ENCODE results near the gene MYLK.
"Not testable (repeated sequence)": the region's sequence is repeated elsewhere in the genome, so short reads cannot be mapped to it uniquely, and the experiment has no call there.

Gene MYLK

GRCh38 chr3:123613543-123613942 lies 270.6 kb downstream of the MYLK start:
- no peak for DNase-seq

GRCh38 chr3:123611674-123612073 lies 272.5 kb downstream of the MYLK start:
- DNase-seq, result not testable (repeated sequence)

- DNase-seq, result no peak
Measured at GRCh38 chr3:123611082-123611481, 273.1 kb downstream of the MYLK start.

GRCh38 chr3:123610331-123610730 lies 273.8 kb downstream of the MYLK start:
- peak in 2 of 3 experiments; percentile 15 to 91 for DNase-seq

GRCh38 chr3:123609063-123609462 lies 275.1 kb downstream of the MYLK start:
- no peak for DNase-seq

GRCh38 chr3:123608263-123608937 lies 275.7 kb downstream of the MYLK start:
- no peak for DNase-seq

GRCh38 chr3:123606527-123606926 lies 277.6 kb downstream of the MYLK start:
- DNase-seq, result no peak

GRCh38 chr3:123605789-123606234 lies 278.3 kb downstream of the MYLK start:
- no peak for DNase-seq

GRCh38 chr3:123603153-123603552 lies 281.0 kb downstream of the MYLK start:
- DNase-seq, result not testable (repeated sequence)

- DNase-seq, result no peak
Measured at GRCh38 chr3:123602325-123602724, 281.8 kb downstream of the MYLK start.

- not testable (repeated sequence) for DNase-seq
Measured at GRCh38 chr3:123600863-123601262, 283.3 kb downstream of the MYLK start.

- DNase-seq, result no peak
Measured at GRCh38 chr3:123597561-123597960, 286.6 kb downstream of the MYLK start.

GRCh38 chr3:123595396-123596180 lies 288.5 kb downstream of the MYLK start:
- no peak for DNase-seq

GRCh38 chr3:123593381-123593780 lies 290.8 kb downstream of the MYLK start:
- DNase-seq, result no peak

- peak in 2 of 3 experiments; percentile 6 to 7 for DNase-seq
Measured at GRCh38 chr3:123590685-123591450, 293.3 kb downstream of the MYLK start.

GRCh38 chr3:123587401-123587800 lies 296.7 kb downstream of the MYLK start:
- no peak for DNase-seq

- no peak for DNase-seq
Measured at GRCh38 chr3:123586968-123587367, 297.2 kb downstream of the MYLK start.

- DNase-seq, result peak; percentile 51 to 92 (median 79)
Measured at GRCh38 chr3:123586131-123586530, 298.0 kb downstream of the MYLK start.

GRCh38 chr3:123584988-123585937 lies 298.9 kb downstream of the MYLK start, which contains the start of gene HACD2:
Gene HACD2, minus strand, starts transcription at chr3:123585053. Its CDS starts 26 bp downstream, at chr3:123585027.
- DNase-seq, result peak; percentile 98 to 99 (median 98)

- DNase-seq, result peak in 2 of 3 experiments; percentile 57 to 93
Measured at GRCh38 chr3:123584284-123584987, 299.7 kb downstream of the MYLK start.

GRCh38 chr3:123583561-123583960 lies 300.6 kb downstream of the MYLK start:
- no peak for DNase-seq
